SJSA1 (cell line): ENCODE data around the gene TCP11L1. TPM values are rescaled to one million over a fixed set of nuclear protein-coding genes. Genes with fewer than 3 reads are reported as not detected.
A peak's percentile ranks its signal among the peaks of the same experiment; 100 is the strongest.
"Not testable (repeated sequence)": the region's sequence is repeated elsewhere in the genome, so short reads cannot be mapped to it uniquely, and the experiment has no call there.

Source experiments
- DNase-seq, 2 experiments: peaks; one replicate each; pipeline ENCODE4 v3.0.0-alpha.2; 2015 to 2020; ENCODE audit warnings: low spot score in 2 of 2, low read depth in 1 of 2
- H3K27ac ChIP-seq: fragments of 250-450 bp; sonication (Bioruptor Pico); 2 replicates; pipeline ENCODE4 v1.5.1; 2020; ENCODE audit warnings: mild to moderate bottlenecking, moderate library complexity
- H3K27me3 ChIP-seq: fragments of 250-450 bp; sonication (Bioruptor Pico); replicated peaks from 2 replicates; pipeline ENCODE4 v1.5.1; 2020; ENCODE audit warnings: mild to moderate bottlenecking, moderate library complexity
- H3K36me3 ChIP-seq: fragments of 250-450 bp; sonication (Bioruptor Pico); 2 replicates; pipeline ENCODE4 v1.5.1; 2020; ENCODE audit warnings: mild to moderate bottlenecking
- H3K4me1 ChIP-seq: fragments of 250-450 bp; sonication (Bioruptor Pico); replicated peaks from 2 replicates; pipeline ENCODE4 v1.6.1; 2021; ENCODE audit warnings: mild to moderate bottlenecking
- H3K4me3 ChIP-seq: fragments of 250-450 bp; sonication (Bioruptor Pico); 2 replicates; pipeline ENCODE4 v1.5.1; 2020; ENCODE audit warnings: mild to moderate bottlenecking
- H3K9me3 ChIP-seq: fragments of 250-450 bp; sonication (Bioruptor Pico); replicated peaks from 2 replicates; pipeline ENCODE4 v1.5.1; 2020; ENCODE audit warnings: mild to moderate bottlenecking
- total RNA-seq: library from RNA; depleted of rRNA; stranded (reverse); fragments of >200 nt; shearing (Covaris generic); gene quantifications from 2 replicates; pipeline ENCODE4 v1.2.3, GENCODE V29; 2014

TCP11L1 gene
- total RNA-seq, 1 experiment from 2014 or later = 26.4 TPM

GRCh38 chr11:33017965-33018364 lies 21.4 kb upstream of the TCP11L1 start:
- H3K27ac ChIP-seq = no peak overlapping the region
- no peaks in the 10 kb centered on the region for H3K27me3 ChIP-seq
- no peak for DNase-seq
- peaks cover 4% of the 10 kb centered on the region; the same call in 1 of the 2 replicates for H3K36me3 ChIP-seq
- H3K4me1 ChIP-seq = peaks cover 16% of the 10 kb centered on the region
- no peaks in the 10 kb centered on the region for H3K9me3 ChIP-seq
- H3K4me3 ChIP-seq = no peak overlapping the region

- no peak for DNase-seq
- no peak overlapping the region for H3K4me3 ChIP-seq
These were observed 20.5 kb upstream of the TCP11L1 start for GRCh38 chr11:33018840-33019239.

GRCh38 chr11:33021501-33021900 lies 17.9 kb upstream of the TCP11L1 start:
- H3K4me3 ChIP-seq = no peak overlapping the region
- no peak overlapping the region for H3K27ac ChIP-seq
- peaks cover 5% of the 10 kb centered on the region for H3K36me3 ChIP-seq
- DNase-seq = no peak
- H3K27me3 ChIP-seq = no peaks in the 10 kb centered on the region
- peaks cover 12% of the 10 kb centered on the region for H3K4me1 ChIP-seq
- H3K9me3 ChIP-seq = no peaks in the 10 kb centered on the region

More at GRCh38 chr11:33018840-33019239, 20.5 kb upstream of the TCP11L1 start:
- Histone ChIP-seq H3K27ac (no peak overlapping the region), H3K36me3 (peaks cover 4% of the 10 kb centered on the region; the same call in 1 of the 2 replicates), H3K27me3 (no peaks in the 10 kb centered on the region), H3K9me3 (no peaks in the 10 kb centered on the region), H3K4me1 (peaks cover 16% of the 10 kb centered on the region)

GRCh38 chr11:33021937-33022336 lies 17.4 kb upstream of the TCP11L1 start:
- H3K4me1 ChIP-seq = peaks cover 12% of the 10 kb centered on the region
- no peak overlapping the region for H3K4me3 ChIP-seq
- no peaks in the 10 kb centered on the region for H3K27me3 ChIP-seq
- H3K36me3 ChIP-seq = peaks cover 7% of the 10 kb centered on the region
- no peaks in the 10 kb centered on the region for H3K9me3 ChIP-seq
- H3K27ac ChIP-seq = no peak overlapping the region
- DNase-seq = no peak

GRCh38 chr11:33025339-33025722 lies 14.0 kb upstream of the TCP11L1 start:
- DNase-seq = no peak
- H3K4me1 ChIP-seq = peaks cover 28% of the 10 kb centered on the region
- H3K27ac ChIP-seq = no peak overlapping the region
- H3K9me3 ChIP-seq = no peaks in the 10 kb centered on the region
- H3K27me3 ChIP-seq = no peaks in the 10 kb centered on the region
- H3K4me3 ChIP-seq = no peak overlapping the region
- H3K36me3 ChIP-seq = peaks cover 7% of the 10 kb centered on the region

- Histone ChIP-seq H3K9me3 (no peaks in the 10 kb centered on the region), H3K4me3 (no peak overlapping the region), H3K27me3 (no peaks in the 10 kb centered on the region), H3K4me1 (peaks cover 28% of the 10 kb centered on the region), H3K36me3 (peaks cover 25% of the 10 kb centered on the region), H3K27ac (peak overlapping the region; percentile 12; the same call in 1 of the 2 replicates)
- no peak for DNase-seq
These were observed 12.1 kb upstream of the TCP11L1 start for GRCh38 chr11:33027233-33027632.

- no peaks in the 10 kb centered on the region for H3K27me3 ChIP-seq
- H3K4me1 ChIP-seq = peaks cover 28% of the 10 kb centered on the region
- H3K36me3 ChIP-seq = peaks cover 28% of the 10 kb centered on the region
- H3K4me3 ChIP-seq = no peak overlapping the region
- peak in 1 of 2 experiments; percentile 63 for DNase-seq
- H3K9me3 ChIP-seq = no peaks in the 10 kb centered on the region
- peak overlapping the region; percentile 63 for H3K27ac ChIP-seq
These were observed 11.4 kb upstream of the TCP11L1 start for GRCh38 chr11:33027846-33028536.

- DNase-seq = no peak
- no peaks in the 10 kb centered on the region for H3K9me3 ChIP-seq
- H3K36me3 ChIP-seq = peaks cover 28% of the 10 kb centered on the region
- H3K27me3 ChIP-seq = no peaks in the 10 kb centered on the region
- H3K4me3 ChIP-seq = no peak overlapping the region
- H3K4me1 ChIP-seq = peaks cover 28% of the 10 kb centered on the region
- peak overlapping the region; percentile 63 for H3K27ac ChIP-seq
These were observed 10.8 kb upstream of the TCP11L1 start for GRCh38 chr11:33028537-33028914.

GRCh38 chr11:33029218-33029617 lies 10.2 kb upstream of the TCP11L1 start:
- H3K9me3 ChIP-seq, H3K4me3 ChIP-seq, H3K27me3 ChIP-seq: not testable (repeated sequence)
- Histone ChIP-seq H3K36me3 (peaks cover 28% of the 10 kb centered on the region), H3K4me1 (peaks cover 28% of the 10 kb centered on the region), H3K27ac (peak overlapping the region; percentile 63)
- peak; percentile 52 to 58 for DNase-seq

- no peak overlapping the region for H3K4me3 ChIP-seq
- H3K4me1 ChIP-seq = peaks cover 13% of the 10 kb centered on the region
- no peak overlapping the region for H3K27ac ChIP-seq
- peaks cover 21% of the 10 kb centered on the region for H3K36me3 ChIP-seq
- no peaks in the 10 kb centered on the region for H3K27me3 ChIP-seq
- H3K9me3 ChIP-seq = no peaks in the 10 kb centered on the region
- DNase-seq = no peak
These were observed 5.9 kb upstream of the TCP11L1 start for GRCh38 chr11:33033493-33033892.

- DNase-seq = no peak
- Histone ChIP-seq H3K27me3 (no peaks in the 10 kb centered on the region), H3K9me3 (no peaks in the 10 kb centered on the region), H3K4me1 (no peaks in the 10 kb centered on the region), H3K27ac (no peak overlapping the region), H3K36me3 (peaks cover 26% of the 10 kb centered on the region), H3K4me3 (no peak overlapping the region)
These were observed 4.4 kb upstream of the TCP11L1 start for GRCh38 chr11:33035011-33035410.

- Histone ChIP-seq H3K27ac (peak overlapping the region; percentile 89), H3K36me3 (peaks cover 21% of the 10 kb centered on the region), H3K4me1 (peaks cover 10% of the 10 kb centered on the region), H3K9me3 (no peaks in the 10 kb centered on the region; the same call in 1 of the 2 replicates), H3K27me3 (no peaks in the 10 kb centered on the region), H3K4me3 (peak overlapping the region; percentile 84)
- DNase-seq = no peak
These were observed 875 bp downstream of the TCP11L1 start for GRCh38 chr11:33040033-33040861.

GRCh38 chr11:33040862-33041453 lies 1.6 kb downstream of the TCP11L1 start:
- Histone ChIP-seq H3K27ac (no peak overlapping the region), H3K4me3 (no peak overlapping the region), H3K36me3 (peaks cover 28% of the 10 kb centered on the region), H3K4me1 (peaks cover 13% of the 10 kb centered on the region), H3K27me3 (no peaks in the 10 kb centered on the region), H3K9me3 (no peaks in the 10 kb centered on the region; the same call in 1 of the 2 replicates)
- no peak for DNase-seq
